GM12878 (cell line): ENCODE data around the gene RPS6KC1. TPM values are rescaled to one million over a fixed set of nuclear protein-coding genes. Genes with fewer than 3 reads are reported as not detected.

Experiments used
- ATAC-seq: fragments of 200-7000 bp; cut with Tn5 transposase; 3 replicates; pipeline ENCODE4 v1.9.1; 2020; ENCODE audit warnings: mild to moderate bottlenecking, moderate library complexity
- BruUV-seq: library from RNA; stranded (reverse); fragments of 400-500 nt; replicated peaks from 2 replicates; lab custom pipeline; 2021; lab: Mats Ljungman, UMichigan
- CTCF ChIA-PET: fragments of 300-600 bp; sonication (Branson Sonifier 250); formaldehyde crosslinking; extraction: SDS; loops from one replicate; lab custom pipeline; 2021; ENCODE audit warnings: inconsistent platforms; lab: Yijun Ruan, JAX
- POLR2A ChIA-PET: fragments of 350-600 bp; formaldehyde crosslinking; extraction: SDS; loops from one replicate; lab custom pipeline; 2021; ENCODE audit warnings: inconsistent platforms; lab: Charles Lee
- RAD21 ChIA-PET: fragments of 300-600 bp; sonication (Branson Sonifier 250); formaldehyde crosslinking; loops from one replicate; lab custom pipeline; 2023; ENCODE audit warnings: antibody characterized with exemption; ENCODE audit not compliant: unreplicated experiment; lab: Charles Lee
- SMC1A ChIA-PET: fragments of 300-600 bp; sonication (Branson Sonifier 250); formaldehyde crosslinking; loops from one replicate; lab custom pipeline; 2023; ENCODE audit not compliant: unreplicated experiment, uncharacterized antibody; lab: Charles Lee
- DNase-seq: peaks from one replicate; pipeline ENCODE4 v3.0.0-alpha.2; 2011; ENCODE audit warnings: low read depth, low spot score
- FAIRE-seq: peaks from 3 replicates; lab custom pipeline; 2011; peaks lifted over from hg19 to GRCh38; lab: Jason Lieb, UNC
- H2AFZ ChIP-seq: 2 replicates; pipeline ENCODE4 v1.6.0; 2011; ENCODE audit warnings: low read depth, low read length, control low read depth; ENCODE audit not compliant: control insufficient read depth
- H3K27ac ChIP-seq: 2 replicates; pipeline ENCODE4 v1.5.1; 2011; ENCODE audit warnings: control low read depth; ENCODE audit not compliant: control insufficient read depth, insufficient read depth
- H3K27me3 ChIP-seq, 2 experiments: replicated peaks in 1 of 2; 2 replicates each; pipeline versions ENCODE4 v1.6.0 to v1.6.1; 2011; ENCODE audit warnings: low read length in 1 of 2; ENCODE audit not compliant: control insufficient read depth in 2 of 2, insufficient read depth in 2 of 2
- H3K36me3 ChIP-seq, 2 experiments: 2 replicates each; pipeline ENCODE4 v1.5.1; 2011; ENCODE audit warnings: low read length in 1 of 2; ENCODE audit not compliant: control insufficient read depth in 2 of 2, insufficient read depth in 2 of 2
- H3K4me1 ChIP-seq: 2 replicates; pipeline ENCODE4 v1.6.1; 2011; ENCODE audit warnings: mild to moderate bottlenecking, low read length, moderate library complexity, mixed read lengths; ENCODE audit not compliant: control insufficient read depth, insufficient read depth
- H3K4me2 ChIP-seq: 2 replicates; pipeline ENCODE4 v1.6.0; 2011; ENCODE audit warnings: control low read depth; ENCODE audit not compliant: control insufficient read depth, insufficient read depth
- H3K4me3 ChIP-seq: fragments of 200-600 bp; sonication (generic); 2 replicates; pipeline ENCODE4 v1.5.1; 2016
- H3K79me2 ChIP-seq: 2 replicates; pipeline ENCODE4 v1.6.0; 2011; ENCODE audit warnings: low read length; ENCODE audit not compliant: control insufficient read depth, insufficient read depth
- H3K9ac ChIP-seq: 2 replicates; pipeline ENCODE4 v1.8.0; 2011; ENCODE audit warnings: low read length, control low read depth, mixed read lengths; ENCODE audit not compliant: control insufficient read depth, insufficient read depth
- H3K9me3 ChIP-seq: replicated peaks from 3 replicates; pipeline ENCODE4 v1.5.1; 2011; ENCODE audit warnings: mild to moderate bottlenecking, low read length; ENCODE audit not compliant: control insufficient read depth, insufficient read depth
- H4K20me1 ChIP-seq: 2 replicates; pipeline ENCODE4 v1.6.0; 2011; ENCODE audit not compliant: control insufficient read depth, insufficient read depth
- ATF2 ChIP-seq: IDR thresholded peaks from 2 replicates; pipeline ENCODE4 v1.6.1; 2012; ENCODE audit warnings: low read length, inconsistent platforms
- E2F4 ChIP-seq: IDR thresholded peaks from 2 replicates; pipeline ENCODE4 v1.6.1; 2012; ENCODE audit warnings: low read depth, low read length, improper control_type of control experiment
- ETV6 ChIP-seq, 2 experiments: fragments of 450-650 bp in 1 of 2; IDR thresholded peaks in 1 of 2; conservative IDR thresholded peaks in 1 of 2; 2 replicates each; pipeline ENCODE4 v1.6.1; 2014; ENCODE audit warnings: antibody characterized with exemption in 1 of 2, borderline replicate concordance in 1 of 2, low read depth in 1 of 2, mild to moderate bottlenecking in 1 of 2, moderate library complexity in 1 of 2
- FOXK2 ChIP-seq: fragments of 450-650 bp; IDR thresholded peaks from 2 replicates; pipeline ENCODE4 v1.6.1; 2017; ENCODE audit warnings: mild to moderate bottlenecking, moderate library complexity
- HDGF ChIP-seq: fragments of 450-650 bp; IDR thresholded peaks from 2 replicates; pipeline ENCODE4 v1.6.1; 2016; ENCODE audit warnings: antibody characterized with exemption
- MEF2B ChIP-seq: fragments of 450-650 bp; IDR thresholded peaks from 2 replicates; pipeline ENCODE4 v1.6.1; 2018; ENCODE audit warnings: mild to moderate bottlenecking, moderate library complexity; ENCODE audit not compliant: partially characterized antibody, poor library complexity, severe bottlenecking
- RAD51 ChIP-seq: fragments of 450-650 bp; IDR thresholded peaks from 2 replicates; pipeline ENCODE4 v1.6.1; 2016; ENCODE audit warnings: moderate library complexity, mild to moderate bottlenecking, inconsistent platforms
- RB1 ChIP-seq: fragments of 450-650 bp; formaldehyde crosslinking; IDR thresholded peaks from 2 replicates; pipeline ENCODE4 v1.6.1; 2017; ENCODE audit warnings: mild to moderate bottlenecking, borderline replicate concordance
- SKIL ChIP-seq: fragments of 450-650 bp; IDR thresholded peaks from 2 replicates; pipeline ENCODE4 v1.6.1; 2017; ENCODE audit warnings: mild to moderate bottlenecking, low read depth, inconsistent platforms; ENCODE audit not compliant: poor library complexity, severe bottlenecking
- SRF ChIP-seq, 2 experiments: IDR thresholded peaks; 2 replicates each; pipeline ENCODE4 v1.6.1; 2011; ENCODE audit warnings: low read depth in 2 of 2, low read length in 2 of 2, mild to moderate bottlenecking in 1 of 2, moderate library complexity in 1 of 2
- STAT3 ChIP-seq: IDR thresholded peaks from 2 replicates; pipeline ENCODE4 v1.6.1; 2011; ENCODE audit warnings: low read depth, low read length, improper control_type of control experiment
- TARDBP ChIP-seq: IDR thresholded peaks from 2 replicates; pipeline ENCODE4 v1.6.1; 2016; ENCODE audit warnings: borderline replicate concordance
- TBL1XR1 ChIP-seq: IDR thresholded peaks from 2 replicates; pipeline ENCODE4 v1.6.1; 2012; ENCODE audit warnings: low read depth, low read length, improper control_type of control experiment
- ZNF217 ChIP-seq: fragments of 450-650 bp; IDR thresholded peaks from 2 replicates; pipeline ENCODE4 v1.6.1; 2017; ENCODE audit warnings: antibody characterized with exemption, mild to moderate bottlenecking
- ZNF687 ChIP-seq: fragments of 450-650 bp; IDR thresholded peaks from 2 replicates; pipeline ENCODE4 v1.6.1; 2017; ENCODE audit warnings: mild to moderate bottlenecking, moderate library complexity
- WGBS: methylation state at CpG from one replicate; pipeline ENCODE4 v1.1.6; 2016; ENCODE audit warnings: low lambda C conversion rate; ENCODE audit not compliant: insufficient replicate concordance, insufficient coverage; ENCODE audit errors: missing lambda C conversion rate; 5-methylcytosine and 5-hydroxymethylcytosine counted together
- in situ Hi-C: fragments of 300-500 bp; cut with MboI; formaldehyde crosslinking; loops from 9 replicates; pipeline ENCODE4 v1.14.3; 2018; ENCODE audit warnings: mixed read lengths
- intact Hi-C: fragments of 100-400 bp; cut with micrococcal nuclease; formaldehyde crosslinking; loops from one replicate; pipeline ENCODE4 v1.14.2; 2022; ENCODE audit not compliant: unreplicated experiment
- polyA plus RNA-seq, 11 experiments: library from polyadenylated mRNA; depleted of rRNA in 4 of 11; unstranded in 6 of 11; stranded (reverse) in 5 of 11; fragments of >200 nt; fragmentation: Nextera tagmentation in 4 of 11; fragmentation: Illumina TruSeq in 1 of 11; extraction: Ambion mirVana in 4 of 11; extraction: Trizol in 1 of 11; gene quantifications; 1 replicate in 1 of 11; 2 replicates in 10 of 11; pipeline versions ENCODE4 v1.2.1 to v1.2.3, GENCODE V29; 2011 to 2016; ENCODE audit warnings: inconsistent platforms in 2 of 11, missing spikeins in 2 of 11, low read depth in 1 of 11
- total RNA-seq, 4 experiments: library from RNA; depleted of rRNA in 3 of 4; stranded (reverse); fragments of >200 nt in 3 of 4; fragmentation: Illumina TruSeq in 1 of 4; extraction: Trizol in 1 of 4; gene quantifications; 2 replicates each; pipeline versions ENCODE4 v1.2.1 to v1.2.3, GENCODE V29; 2013 to 2021

Gene RPS6KC1
- total and polyA plus RNA-seq, 10 of the 15 experiments (the other 5 are each of a cell fraction or from before 2014, with no cell fraction given), result 2.9 to 17.3 (median 12.2) TPM

- H2AFZ ChIP-seq, result no peak overlapping the region
- in situ Hi-C loops, result no loop called here
- TF ChIP-seq E2F4, result no peak
- no peak for TF ChIP-seq MEF2B
- TF ChIP-seq ZNF687, result no peak
- no peak for TF ChIP-seq TARDBP
- no peak for TF ChIP-seq FOXK2
- no peak for TF ChIP-seq ZNF217
- TF ChIP-seq ATF2, result no peak
- TF ChIP-seq ETV6 (conservative IDR thresholded peaks at IDR 0.05 in 1 of 2, IDR thresholded peaks at IDR 0.05 in 1 of 2; ENCODE audit: borderline replicate concordance in 1 of 2, low read depth in 1 of 2), result no peak
- no peak for TF ChIP-seq RB1
- TF ChIP-seq SKIL, result no peak
- TF ChIP-seq SRF (IDR thresholded peaks at IDR 0.05; ENCODE audit: low read depth in 2 of 2, low read length in 2 of 2), result no peak
- no peak for TF ChIP-seq RAD51
- no peak for TF ChIP-seq TBL1XR1
- no peak for TF ChIP-seq STAT3
- no peak for TF ChIP-seq HDGF
These were observed 200.9 kb downstream of the RPS6KC1 start for GRCh38 chr1:213251972-213252371.

More at GRCh38 chr1:213251972-213252371, 200.9 kb downstream of the RPS6KC1 start:
- Histone ChIP-seq H3K27ac (no peak overlapping the region), H3K4me2 (no peak overlapping the region), H4K20me1 (no peaks in the 10 kb centered on the region), H3K4me3 (no peak overlapping the region), H3K9ac (no peak overlapping the region), H3K79me2 (no peaks in the 10 kb centered on the region), H3K27me3 (no peaks in the 10 kb centered on the region), H3K36me3 (no peaks in the 10 kb centered on the region), H3K4me1 (no peaks in the 10 kb centered on the region), H3K9me3 (no peaks in the 10 kb centered on the region)
- no peak for DNase-seq
- ATAC-seq, result no peak
- ChIA-PET CTCF (no interaction called here), RAD21 (no interaction called here), POLR2A (no interaction called here), SMC1A (no interaction called here)
- intact Hi-C loops, result no loop called here
- no peak for FAIRE-seq
- 93% methylated on average over 2 of the region's 2 CpGs for WGBS
- no TSS peak for BruUV-seq
